ENCODE measurements around the gene SAMD11.

The SAMD11 gene

GRCh38 chr1:962381-963300 is 38.9 kb downstream of the SAMD11 start:
- in situ Hi-C loops (cut with MboI; ENCODE audit: low sequenced_read_pairs), result no loop called here

GRCh38 chr1:963301-963651 is 39.6 kb downstream of the SAMD11 start:
- in situ Hi-C loops (cut with MboI; ENCODE audit: low sequenced_read_pairs), result no loop called here

GRCh38 chr1:963746-964525 is 40.2 kb downstream of the SAMD11 start:
- in situ Hi-C loops (cut with MboI; ENCODE audit: low sequenced_read_pairs), result no loop called here

GRCh38 chr1:964691-965525 is 41.2 kb downstream of the SAMD11 start:
- in situ Hi-C loops (cut with MboI; ENCODE audit: low sequenced_read_pairs), result no loop called here

- in situ Hi-C loops (cut with MboI; ENCODE audit: low sequenced_read_pairs), result no loop called here
Measured at GRCh38 chr1:965526-966134, 41.9 kb downstream of the SAMD11 start.

- in situ Hi-C loops (cut with MboI; ENCODE audit: low sequenced_read_pairs), result no loop called here
Measured at GRCh38 chr1:966135-966703, 42.5 kb downstream of the SAMD11 start, which contains the start of gene PLEKHN1. Gene PLEKHN1, plus strand, starts transcription at chr1:966482. Its CDS starts 50 bp downstream, at chr1:966532.

GRCh38 chr1:966704-967300 is 43.1 kb downstream of the SAMD11 start:
- in situ Hi-C loops (cut with MboI; ENCODE audit: low sequenced_read_pairs), result no loop called here

GRCh38 chr1:967466-968343 is 44.0 kb downstream of the SAMD11 start:
- in situ Hi-C loops (cut with MboI; ENCODE audit: low sequenced_read_pairs), result no loop called here

GRCh38 chr1:969260-969855 is 45.6 kb downstream of the SAMD11 start:
- in situ Hi-C loops (cut with MboI; ENCODE audit: low sequenced_read_pairs), result no loop called here

- in situ Hi-C loops (cut with MboI; ENCODE audit: low sequenced_read_pairs), result no loop called here
Measured at GRCh38 chr1:970242-970972, 46.7 kb downstream of the SAMD11 start.

GRCh38 chr1:970973-971730 is 47.4 kb downstream of the SAMD11 start:
- in situ Hi-C loops (cut with MboI; ENCODE audit: low sequenced_read_pairs), result no loop called here

GRCh38 chr1:971751-972506 is 48.2 kb downstream of the SAMD11 start:
- in situ Hi-C loops (cut with MboI; ENCODE audit: low sequenced_read_pairs), result no loop called here

- in situ Hi-C loops (cut with MboI; ENCODE audit: low sequenced_read_pairs), result no loop called here
Measured at GRCh38 chr1:972726-973458, 49.2 kb downstream of the SAMD11 start.

GRCh38 chr1:973459-974292 is 50.0 kb downstream of the SAMD11 start:
- in situ Hi-C loops (cut with MboI; ENCODE audit: low sequenced_read_pairs), result no loop called here

GRCh38 chr1:974293-974640 is 50.5 kb downstream of the SAMD11 start:
- in situ Hi-C loops (cut with MboI; ENCODE audit: low sequenced_read_pairs), result no loop called here

Data from HL-60/S4 treated with phorbol 12-myristate 13-acetate at 8.2 ng/mL for 4 days and 3 days (cell line).